Pons (tissue), 1 donor: Measurements from ENCODE around the gene GDF10.

Experiments
- DNase-seq: peaks from one replicate; pipeline ENCODE4 v3.0.0-alpha.2; 2016; ENCODE audit warnings: low spot score

Gene GDF10

GRCh38 chr10:47294501-47294900 lies 5.5 kb upstream of the GDF10 start:
- DNase-seq, result no peak

- DNase-seq, result no peak
These were observed 4.6 kb upstream of the GDF10 start for GRCh38 chr10:47295411-47295810.

- no peak for DNase-seq
These were observed 3.7 kb upstream of the GDF10 start for GRCh38 chr10:47296156-47296894.

DNA sequence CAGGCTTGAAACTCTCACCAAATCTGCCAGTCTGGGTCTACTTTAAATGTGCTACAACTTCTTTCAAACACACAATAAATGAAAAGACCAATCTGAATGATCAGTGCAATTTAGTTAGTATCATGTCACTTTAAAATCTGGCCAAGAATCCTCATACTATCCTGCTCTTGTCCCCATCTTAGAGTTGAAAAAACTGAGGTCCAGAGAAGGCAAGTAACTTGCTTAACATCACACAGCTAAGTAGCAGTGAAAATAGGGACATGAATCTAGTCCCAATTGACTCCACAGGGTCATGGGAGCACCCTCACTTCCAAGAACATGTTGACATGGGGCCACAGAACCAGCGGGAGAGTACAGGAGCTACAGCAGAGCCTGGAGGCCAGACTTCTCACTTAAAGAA lies 3.1 kb upstream of the GDF10 start:
- DNase-seq, result no peak

DNA sequence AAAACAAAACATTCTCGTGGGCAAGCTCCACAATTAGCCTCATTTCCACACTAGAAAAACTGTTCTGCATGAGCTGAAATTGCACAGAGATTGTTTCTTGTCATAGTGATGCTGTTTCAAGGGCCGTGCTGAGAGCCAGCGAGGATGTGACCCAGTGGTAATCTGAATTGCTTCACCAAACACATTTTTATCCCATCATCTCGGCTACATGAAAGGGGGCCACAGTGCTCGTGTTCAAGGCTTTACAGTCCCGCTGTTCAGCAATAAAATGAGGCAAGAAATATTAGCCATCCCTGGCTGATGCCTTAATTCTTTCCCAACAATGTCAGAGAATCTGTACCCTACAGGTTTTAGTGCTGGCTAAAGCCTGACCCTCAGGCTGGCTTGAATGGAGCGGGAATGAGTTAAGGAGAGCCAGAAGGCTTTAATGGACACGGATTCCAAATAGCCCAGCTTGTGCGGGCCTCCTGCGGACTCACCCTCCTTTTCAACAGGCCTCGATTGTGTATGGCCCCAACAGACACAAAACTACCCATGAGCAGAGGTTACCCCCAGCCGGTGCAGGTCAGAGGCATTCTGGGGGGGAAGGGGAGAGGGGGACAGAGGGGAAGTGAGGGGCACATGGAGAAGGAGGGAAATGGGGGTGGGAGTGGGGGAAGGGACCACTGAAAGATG lies 2.0 kb upstream of the GDF10 start:
- DNase-seq, result no peak

DNA sequence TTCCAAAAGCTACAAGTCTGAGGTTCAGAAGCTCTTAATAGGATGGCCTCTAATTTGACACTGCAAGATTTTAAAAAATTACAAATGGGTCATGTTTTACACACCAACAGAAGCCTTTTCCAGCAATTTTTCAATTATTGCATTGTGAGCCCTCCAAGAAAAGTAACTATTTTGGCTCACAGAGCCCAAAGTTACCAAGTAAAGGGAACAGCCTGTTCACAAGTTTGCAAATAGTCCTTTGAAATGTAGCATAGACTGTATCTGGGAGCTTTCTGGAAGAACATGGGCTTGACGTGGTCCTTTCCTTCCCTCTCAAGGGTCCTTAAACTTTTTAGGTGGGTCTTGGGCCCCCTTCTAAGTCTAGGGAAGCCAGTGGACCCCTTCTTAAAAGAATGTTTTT lies 1.3 kb upstream of the GDF10 start:
- DNase-seq, result no peak

DNA sequence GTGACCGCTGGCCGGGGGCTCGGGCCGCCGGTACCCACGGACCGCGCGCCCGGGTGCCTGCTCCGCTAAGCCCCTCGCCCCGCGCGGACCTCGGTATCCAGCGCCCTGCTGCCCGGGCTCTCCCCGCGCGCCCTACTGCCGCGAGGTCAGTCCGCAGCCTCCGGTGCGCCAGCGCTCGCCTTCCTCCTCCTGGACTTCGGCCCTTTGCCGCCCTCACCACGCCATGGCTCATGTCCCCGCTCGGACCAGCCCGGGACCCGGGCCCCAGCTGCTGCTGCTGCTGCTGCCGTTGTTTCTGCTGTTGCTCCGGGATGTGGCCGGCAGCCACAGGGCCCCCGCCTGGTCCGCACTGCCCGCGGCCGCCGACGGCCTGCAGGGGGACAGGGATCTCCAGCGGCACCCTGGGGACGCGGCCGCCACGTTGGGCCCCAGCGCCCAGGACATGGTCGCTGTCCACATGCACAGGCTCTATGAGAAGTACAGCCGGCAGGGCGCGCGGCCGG lies 483 bp downstream of the GDF10 start:
- DNase-seq, result no peak

- DNase-seq, result no peak
These were observed 1.8 kb downstream of the GDF10 start for GRCh38 chr10:47301833-47302232.

DNA sequence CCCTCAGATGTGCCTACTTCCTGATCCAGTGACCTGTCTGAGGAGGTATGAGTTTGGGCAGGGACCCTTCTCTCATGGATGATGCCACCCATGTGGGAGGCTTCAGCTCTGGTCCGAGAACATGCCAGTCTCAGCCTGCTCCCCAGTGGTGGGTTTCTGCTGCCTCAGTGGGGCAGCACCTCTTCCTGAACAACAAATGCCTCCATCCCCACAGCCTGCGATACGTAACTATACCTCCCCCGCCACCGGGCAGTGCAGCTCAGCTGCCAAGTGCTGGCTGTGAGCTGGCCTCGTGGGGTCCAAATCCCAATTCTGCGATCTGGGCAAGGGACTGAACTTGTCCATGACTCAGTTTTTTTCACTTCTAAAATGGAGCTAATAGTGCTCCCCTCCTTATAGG lies 3.1 kb downstream of the GDF10 start:
- DNase-seq, result no peak

GRCh38 chr10:47303866-47304265 lies 3.9 kb downstream of the GDF10 start:
- no peak for DNase-seq

DNA sequence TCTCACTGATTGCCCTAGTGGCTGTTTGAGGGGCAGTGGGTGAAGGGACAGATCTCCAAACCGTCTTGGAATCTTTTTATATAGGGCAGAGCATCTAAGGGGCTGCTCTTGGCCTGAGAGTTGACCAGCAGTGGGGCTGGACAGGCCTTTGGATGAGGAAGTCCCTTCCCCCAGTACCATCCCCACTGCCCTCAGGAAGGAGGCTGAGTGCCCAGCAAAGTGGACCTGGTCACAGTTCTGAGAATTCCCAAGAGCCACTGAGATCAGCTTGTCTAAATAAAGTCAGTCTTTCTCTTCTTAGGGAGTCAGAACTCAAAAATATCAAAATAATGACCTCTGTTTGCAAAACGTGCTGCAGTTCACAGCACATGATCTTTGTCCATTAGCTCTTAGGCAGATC lies 5.6 kb downstream of the GDF10 start:
- no peak for DNase-seq

DNA sequence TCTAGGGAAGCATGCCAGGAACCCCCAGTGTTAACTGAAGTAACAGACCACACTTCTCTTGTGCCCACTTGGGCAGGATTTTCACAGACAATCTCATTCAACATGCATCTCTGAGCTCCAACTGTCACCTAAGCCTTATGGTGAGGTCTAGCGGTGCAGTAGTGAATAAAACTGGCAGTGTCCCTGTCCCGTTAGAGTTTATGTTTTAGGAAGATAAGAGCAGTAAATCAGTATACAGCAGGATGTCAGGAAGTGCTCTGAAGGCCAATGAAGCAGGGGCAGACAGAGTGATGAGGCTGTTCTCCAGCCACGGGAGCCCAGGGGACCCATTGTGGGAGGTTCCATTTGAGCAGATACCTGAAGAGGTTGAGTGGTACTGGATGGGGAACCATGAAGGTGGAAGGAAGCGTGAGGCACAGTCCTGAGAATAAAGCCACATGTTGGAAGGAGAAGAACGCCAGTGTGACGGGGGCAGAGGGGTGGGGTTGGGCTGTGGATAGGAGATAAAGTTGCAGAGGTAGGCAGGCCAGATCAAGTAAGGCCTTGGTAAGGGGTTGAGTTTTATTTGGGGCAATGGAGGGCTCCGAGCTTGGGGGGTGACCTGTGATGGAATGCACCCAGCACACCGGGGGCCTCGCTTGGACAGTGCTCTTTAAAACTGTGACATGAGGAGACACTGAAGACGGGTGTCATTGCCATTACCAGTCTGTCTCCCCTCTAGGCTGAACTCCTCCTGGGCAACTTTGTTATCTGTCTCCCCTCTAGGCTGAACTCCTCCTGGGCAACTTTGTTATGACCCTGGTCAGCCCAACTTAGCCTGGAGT lies 6.6 kb downstream of the GDF10 start:
- no peak for DNase-seq

- DNase-seq, result no peak
These were observed 7.4 kb downstream of the GDF10 start for GRCh38 chr10:47307381-47307780.

- DNase-seq, result no peak
These were observed 8.8 kb downstream of the GDF10 start for GRCh38 chr10:47308775-47309174.

DNA sequence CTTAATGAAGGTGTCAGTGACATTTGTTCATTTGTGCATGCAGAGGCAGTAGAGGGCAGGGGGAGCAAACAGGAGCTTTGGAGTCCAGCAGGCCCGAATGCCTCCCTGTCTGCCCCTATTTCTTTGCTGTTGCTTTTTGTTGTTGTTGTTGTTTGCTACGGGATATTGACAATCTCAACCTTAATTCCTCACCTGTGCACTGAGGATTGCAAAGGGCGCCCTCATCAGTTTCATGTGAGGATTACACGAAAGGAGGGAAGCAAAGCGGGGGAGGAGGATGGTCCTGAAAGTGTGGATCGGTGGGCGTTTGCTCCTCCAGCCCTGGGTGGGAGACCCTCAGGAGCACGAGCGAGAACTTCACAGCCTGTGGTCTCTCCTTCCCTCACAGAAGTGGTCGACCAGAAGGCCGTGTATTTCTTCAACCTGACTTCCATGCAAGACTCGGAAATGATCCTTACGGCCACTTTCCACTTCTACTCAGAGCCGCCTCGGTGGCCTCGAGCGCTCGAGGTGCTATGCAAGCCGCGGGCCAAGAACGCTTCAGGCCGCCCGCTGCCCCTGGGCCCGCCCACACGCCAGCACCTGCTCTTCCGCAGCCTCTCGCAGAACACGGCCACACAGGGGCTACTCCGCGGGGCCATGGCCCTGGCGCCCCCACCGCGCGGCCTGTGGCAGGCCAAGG lies 9.6 kb downstream of the GDF10 start:
- DNase-seq, result no peak

DNA sequence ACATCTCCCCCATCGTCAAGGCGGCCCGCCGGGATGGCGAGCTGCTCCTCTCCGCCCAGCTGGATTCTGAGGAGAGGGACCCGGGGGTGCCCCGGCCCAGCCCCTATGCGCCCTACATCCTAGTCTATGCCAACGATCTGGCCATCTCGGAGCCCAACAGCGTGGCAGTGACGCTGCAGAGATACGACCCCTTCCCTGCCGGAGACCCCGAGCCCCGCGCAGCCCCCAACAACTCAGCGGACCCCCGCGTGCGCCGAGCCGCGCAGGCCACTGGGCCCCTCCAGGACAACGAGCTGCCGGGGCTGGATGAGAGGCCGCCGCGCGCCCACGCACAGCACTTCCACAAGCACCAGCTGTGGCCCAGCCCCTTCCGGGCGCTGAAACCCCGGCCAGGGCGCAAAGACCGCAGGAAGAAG lies 10.1 kb downstream of the GDF10 start:
- DNase-seq, result no peak

GRCh38 chr10:47311193-47311931 lies 11.4 kb downstream of the GDF10 start:
- no peak for DNase-seq

GRCh38 chr10:47311932-47312662 lies 12.1 kb downstream of the GDF10 start:
- DNase-seq, result peak; percentile 80

GRCh38 chr10:47312663-47312995 lies 12.6 kb downstream of the GDF10 start:
- DNase-seq, result no peak

DNA sequence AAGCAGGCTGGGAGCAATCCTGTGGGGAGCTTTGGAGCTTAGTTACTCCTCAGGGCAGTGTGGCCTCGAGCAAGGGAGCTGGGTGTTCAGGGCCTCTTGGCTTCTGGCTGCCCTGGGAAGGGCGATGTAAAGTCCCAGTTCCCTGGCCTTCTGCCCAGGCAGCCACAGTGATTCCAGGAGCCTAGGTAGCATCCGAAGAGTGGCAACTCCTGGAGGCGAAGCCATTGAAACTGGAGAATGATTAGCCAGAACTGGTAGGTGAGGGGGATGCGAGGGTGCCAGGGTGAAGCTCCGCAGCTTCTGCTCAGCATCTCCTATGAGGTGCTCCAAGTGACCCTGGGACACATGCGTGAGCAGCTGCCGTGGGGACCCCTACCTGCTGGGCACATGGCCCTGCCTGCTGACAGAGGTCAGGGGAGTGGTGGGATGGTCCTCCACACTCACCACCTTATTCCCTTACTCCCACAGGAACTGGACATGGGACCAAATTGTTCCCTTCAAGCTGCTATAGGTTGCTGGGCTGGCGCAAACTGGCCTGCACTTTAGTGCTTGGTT lies 14.5 kb downstream of the GDF10 start:
- no peak for DNase-seq

DNA sequence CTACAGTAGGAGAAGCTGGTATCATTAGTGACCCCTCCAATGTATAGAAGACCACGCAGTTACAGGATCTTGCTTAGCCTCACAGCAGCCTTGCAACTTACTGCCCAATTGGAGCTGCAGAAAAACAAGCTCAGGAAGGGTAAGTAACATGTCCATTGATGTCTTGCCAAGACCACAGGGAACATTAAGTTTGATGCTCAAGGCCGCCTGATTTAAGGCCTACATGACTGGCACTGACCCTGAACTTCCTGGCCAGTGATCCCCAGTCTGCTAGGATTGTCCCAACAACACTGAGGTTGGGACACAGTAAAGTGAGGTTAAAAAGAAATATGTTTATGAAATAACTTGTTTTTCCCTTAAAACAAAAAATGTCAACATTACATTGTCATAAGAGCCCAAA lies 15.4 kb downstream of the GDF10 start:
- DNase-seq, result no peak
